Ascending aorta (tissue), 2 donors: ENCODE data around the gene CLCA1. TPM values are rescaled to one million over a fixed set of nuclear protein-coding genes. Genes with fewer than 3 reads are reported as not detected.

Experiments
- DNase-seq, 2 donors: peaks; one replicate each; pipeline ENCODE4 v3.0.0-alpha.2; 2019; ENCODE audit warnings: low spot score in 2 of 2
- H3K27ac ChIP-seq, 2 donors: fragments of 200-600 bp; sonication (generic); one replicate each; pipeline ENCODE4 v1.5.1; 2016 to 2017; ENCODE audit warnings: mild to moderate bottlenecking in 1 of 2
- H3K27me3 ChIP-seq: fragments of 200-600 bp; sonication (generic); one replicate; pipeline ENCODE4 v1.5.1; 2017
- H3K36me3 ChIP-seq, 2 donors: fragments of 200-600 bp; sonication (generic); one replicate each; pipeline ENCODE4 v1.5.1; 2016
- H3K4me1 ChIP-seq, 2 donors: fragments of 200-600 bp; sonication (generic); one replicate each; pipeline ENCODE4 v1.5.1; 2016 to 2017; ENCODE audit warnings: mild to moderate bottlenecking in 1 of 2
- H3K4me3 ChIP-seq, 2 donors: fragments of 200-600 bp; sonication (generic); one replicate each; pipeline ENCODE4 v1.5.1; 2016 to 2017; ENCODE audit warnings: mild to moderate bottlenecking in 1 of 2
- H3K9me3 ChIP-seq, 2 donors: fragments of 200-600 bp; sonication (generic); one replicate each; pipeline ENCODE4 v1.5.1; 2016
- CTCF ChIP-seq, 3 experiments: fragments of 200-600 bp in 2 of 3; fragments of 450-650 bp in 1 of 3; sonication (generic) in 2 of 3; IDR thresholded peaks; one replicate each; pipeline ENCODE4 v1.5.1; 2016 to 2019; ENCODE audit warnings: antibody characterized with exemption in 3 of 3, mild to moderate bottlenecking in 1 of 3, moderate library complexity in 1 of 3
- intact Hi-C: fragments of 100-400 bp; cut with DNase I; formaldehyde crosslinking; loops from one replicate; pipeline ENCODE4 v1.15.1; 2023
- total RNA-seq: library from RNA; depleted of rRNA; stranded (reverse); fragments of >200 nt; gene quantifications from one replicate; pipeline ENCODE4 v1.1.0, GENCODE V29; 2016

CLCA1 gene
- total RNA-seq, 1 donor from 2014 or later, result not detected

GRCh38 chr1:86472152-86472551 is 3.4 kb downstream of the CLCA1 start:
- H3K4me1 ChIP-seq, result no peaks in the 10 kb centered on the region
- H3K36me3 ChIP-seq, result no peaks in the 10 kb centered on the region
- no peaks in the 10 kb centered on the region for H3K9me3 ChIP-seq
- H3K4me3 ChIP-seq, result no peak overlapping the region
- H3K27me3 ChIP-seq, result no peaks in the 10 kb centered on the region
- no peak overlapping the region for H3K27ac ChIP-seq
- intact Hi-C loops, result loop anchor here (10.0 kb wide), 1 partner anchor 613 kb away; no protein-coding TSS in a partner anchor
- DNase-seq, result no peak
- no peak for TF ChIP-seq CTCF (IDR thresholded peaks at IDR 0.05)

GRCh38 chr1:86472767-86473166 is 4.0 kb downstream of the CLCA1 start:
- Histone ChIP-seq H3K27ac (no peak overlapping the region), H3K36me3 (no peaks in the 10 kb centered on the region), H3K4me1 (no peaks in the 10 kb centered on the region), H3K9me3 (no peaks in the 10 kb centered on the region), H3K4me3 (no peak overlapping the region), H3K27me3 (no peaks in the 10 kb centered on the region)
- no peak for TF ChIP-seq CTCF (IDR thresholded peaks at IDR 0.05)
- DNase-seq, result no peak
- intact Hi-C loops, result loop anchor here (10.0 kb wide), 1 partner anchor 612 kb away; no protein-coding TSS in a partner anchor

- Histone ChIP-seq H3K27me3 (no peaks in the 10 kb centered on the region), H3K27ac (no peak overlapping the region), H3K36me3 (no peaks in the 10 kb centered on the region), H3K4me3 (no peak overlapping the region), H3K9me3 (no peaks in the 10 kb centered on the region), H3K4me1 (no peaks in the 10 kb centered on the region)
- no peak for TF ChIP-seq CTCF (IDR thresholded peaks at IDR 0.05)
- intact Hi-C loops, result loop anchor here (10.0 kb wide), 1 partner anchor 608 kb away; no protein-coding TSS in a partner anchor
- DNase-seq, result no peak
Measured at GRCh38 chr1:86477256-86477655, 8.5 kb downstream of the CLCA1 start.

GRCh38 chr1:86477682-86478081 is 9.0 kb downstream of the CLCA1 start:
- Histone ChIP-seq H3K4me1 (no peaks in the 10 kb centered on the region), H3K27ac (no peak overlapping the region), H3K36me3 (no peaks in the 10 kb centered on the region), H3K9me3 (no peaks in the 10 kb centered on the region), H3K4me3 (no peak overlapping the region), H3K27me3 (no peaks in the 10 kb centered on the region)
- DNase-seq, result no peak
- intact Hi-C loops, result loop anchor here (10.0 kb wide), 1 partner anchor 607 kb away; no protein-coding TSS in a partner anchor
- no peak for TF ChIP-seq CTCF (IDR thresholded peaks at IDR 0.05)

- Histone ChIP-seq H3K9me3 (no peaks in the 10 kb centered on the region), H3K4me1 (no peaks in the 10 kb centered on the region), H3K27me3 (no peaks in the 10 kb centered on the region), H3K4me3 (no peak overlapping the region), H3K36me3 (no peaks in the 10 kb centered on the region), H3K27ac (no peak overlapping the region)
- no peak for TF ChIP-seq CTCF (IDR thresholded peaks at IDR 0.05)
- intact Hi-C loops, result loop anchor here (10.0 kb wide), 1 partner anchor 606 kb away; no protein-coding TSS in a partner anchor
- no peak for DNase-seq
Measured at GRCh38 chr1:86478416-86479156, 9.9 kb downstream of the CLCA1 start.
